Vagina (tissue), 2 donors: ENCODE measurements around the gene TTC28. TPM values are rescaled to one million over a fixed set of nuclear protein-coding genes. Genes with fewer than 3 reads are reported as not detected.
"Not testable (repeated sequence)": the region's sequence is repeated elsewhere in the genome, so short reads cannot be mapped to it uniquely, and the experiment has no call there.

Experiments used
- DNase-seq, 2 donors: peaks; one replicate each; pipeline ENCODE4 v3.0.0-alpha.2; 2017; ENCODE audit errors: extremely low spot score in 2 of 2
- H3K27ac ChIP-seq: fragments of 200-600 bp; sonication (generic); one replicate; pipeline ENCODE4 v1.5.1; 2019
- H3K27me3 ChIP-seq: fragments of 200-600 bp; sonication (generic); one replicate; pipeline ENCODE4 v1.5.1; 2019
- H3K36me3 ChIP-seq, 2 donors: fragments of 200-600 bp; sonication (generic); one replicate each; pipeline ENCODE4 v1.5.1; 2017 to 2019
- H3K4me1 ChIP-seq: fragments of 200-600 bp; sonication (generic); one replicate; pipeline ENCODE4 v1.5.1; 2019
- H3K4me3 ChIP-seq, 2 donors: fragments of 200-600 bp; sonication (generic); 1 replicate in 1 of 2; 2 replicates in 1 of 2; pipeline ENCODE4 v1.5.1; 2016 to 2019
- H3K9me3 ChIP-seq: fragments of 200-600 bp; sonication (generic); one replicate; pipeline ENCODE4 v1.5.1; 2019
- CTCF ChIP-seq, 3 experiments: fragments of 450-650 bp in 2 of 3; fragments of 200-600 bp in 1 of 3; sonication (generic) in 1 of 3; IDR thresholded peaks; one replicate each; pipeline ENCODE4 v1.5.1; 2017 to 2019; ENCODE audit warnings: antibody characterized with exemption in 3 of 3, mild to moderate bottlenecking in 2 of 3, moderate library complexity in 2 of 3
- POLR2A ChIP-seq, 2 donors: fragments of 450-650 bp; IDR thresholded peaks; one replicate each; pipeline ENCODE4 v1.6.1; 2017; ENCODE audit warnings: antibody characterized with exemption in 2 of 2, mild to moderate bottlenecking in 2 of 2, moderate library complexity in 2 of 2
- POLR2AphosphoS5 ChIP-seq, 2 donors: sonication (generic); formaldehyde crosslinking; IDR thresholded peaks; one replicate each; pipeline ENCODE4 v1.9.0; 2017; ENCODE audit warnings: antibody characterized with exemption in 2 of 2, mild to moderate bottlenecking in 2 of 2, low read depth in 1 of 2; ENCODE audit not compliant: insufficient read depth in 1 of 2
- intact Hi-C: fragments of 100-400 bp; cut with DNase I; formaldehyde crosslinking; loops from one replicate; pipeline ENCODE4 v1.15.1; 2023
- total RNA-seq: library from RNA; depleted of rRNA; stranded (reverse); fragments of >200 nt; gene quantifications from one replicate; pipeline ENCODE4 v1.2.3, GENCODE V29; 2016

The TTC28 gene
- total RNA-seq, 1 donor from 2014 or later = 41.7 TPM

- H3K27ac ChIP-seq = peak overlapping the region; percentile 54
- H3K36me3 ChIP-seq = no peaks in the 10 kb centered on the region
- DNase-seq = no peak
- no peaks in the 10 kb centered on the region for H3K27me3 ChIP-seq
- peaks cover 21% of the 10 kb centered on the region for H3K4me1 ChIP-seq
- H3K4me3 ChIP-seq = no peak overlapping the region
- H3K9me3 ChIP-seq = no peaks in the 10 kb centered on the region
- TF ChIP-seq POLR2A (IDR thresholded peaks at IDR 0.05) (no peak), CTCF (IDR thresholded peaks at IDR 0.05) (no peak), POLR2AphosphoS5 (IDR thresholded peaks at IDR 0.05; ENCODE audit: insufficient read depth in 1 of 2, low read depth in 1 of 2) (no peak)
- intact Hi-C loops = no loop called here
Measured at GRCh38 chr22:28710576-28711191, 31.0 kb upstream of the TTC28 start.

- H3K9me3 ChIP-seq = no peaks in the 10 kb centered on the region
- no peaks in the 10 kb centered on the region for H3K27me3 ChIP-seq
- no peak for DNase-seq
- H3K36me3 ChIP-seq = no peaks in the 10 kb centered on the region
- no peak overlapping the region for H3K4me3 ChIP-seq
- no peak for TF ChIP-seq POLR2AphosphoS5 (IDR thresholded peaks at IDR 0.05; ENCODE audit: insufficient read depth in 1 of 2, low read depth in 1 of 2)
- peaks cover 21% of the 10 kb centered on the region for H3K4me1 ChIP-seq
- intact Hi-C loops = no loop called here
- peak overlapping the region; percentile 54 for H3K27ac ChIP-seq
Measured at GRCh38 chr22:28710107-28710506, 30.5 kb upstream of the TTC28 start.

GRCh38 chr22:28706845-28707244 lies 27.2 kb upstream of the TTC28 start:
- Histone ChIP-seq H3K9me3 (no peaks in the 10 kb centered on the region), H3K27ac (no peak overlapping the region), H3K4me1 (peaks cover 16% of the 10 kb centered on the region), H3K36me3 (no peaks in the 10 kb centered on the region), H3K4me3 (no peak overlapping the region), H3K27me3 (no peaks in the 10 kb centered on the region)
- no peak for DNase-seq
- TF ChIP-seq POLR2AphosphoS5 (IDR thresholded peaks at IDR 0.05; ENCODE audit: insufficient read depth in 1 of 2, low read depth in 1 of 2) = no peak
- no peak for TF ChIP-seq CTCF (IDR thresholded peaks at IDR 0.05)
- no peak for TF ChIP-seq POLR2A (IDR thresholded peaks at IDR 0.05)
- intact Hi-C loops = no loop called here

- no peak for DNase-seq
- intact Hi-C loops = no loop called here
- no peaks in the 10 kb centered on the region for H3K27me3 ChIP-seq
Measured at GRCh38 chr22:28703436-28703835, 23.8 kb upstream of the TTC28 start.

GRCh38 chr22:28702891-28703290 lies 23.3 kb upstream of the TTC28 start:
- Histone ChIP-seq H3K36me3 (no peaks in the 10 kb centered on the region), H3K4me3 (no peak overlapping the region), H3K4me1 (no peaks in the 10 kb centered on the region), H3K27ac (no peak overlapping the region), H3K9me3 (no peaks in the 10 kb centered on the region), H3K27me3 (no peaks in the 10 kb centered on the region)
- TF ChIP-seq POLR2A (IDR thresholded peaks at IDR 0.05) = no peak
- no peak for TF ChIP-seq POLR2AphosphoS5 (IDR thresholded peaks at IDR 0.05; ENCODE audit: insufficient read depth in 1 of 2, low read depth in 1 of 2)
- no peak for TF ChIP-seq CTCF (IDR thresholded peaks at IDR 0.05)
- intact Hi-C loops = no loop called here
- no peak for DNase-seq

More at GRCh38 chr22:28703436-28703835, 23.8 kb upstream of the TTC28 start:
- H3K4me1 ChIP-seq = no peaks in the 10 kb centered on the region
- no peak for TF ChIP-seq CTCF (IDR thresholded peaks at IDR 0.05)
- no peak overlapping the region for H3K27ac ChIP-seq
- H3K4me3 ChIP-seq = no peak overlapping the region
- no peaks in the 10 kb centered on the region for H3K36me3 ChIP-seq
- H3K9me3 ChIP-seq = no peaks in the 10 kb centered on the region

DNA sequence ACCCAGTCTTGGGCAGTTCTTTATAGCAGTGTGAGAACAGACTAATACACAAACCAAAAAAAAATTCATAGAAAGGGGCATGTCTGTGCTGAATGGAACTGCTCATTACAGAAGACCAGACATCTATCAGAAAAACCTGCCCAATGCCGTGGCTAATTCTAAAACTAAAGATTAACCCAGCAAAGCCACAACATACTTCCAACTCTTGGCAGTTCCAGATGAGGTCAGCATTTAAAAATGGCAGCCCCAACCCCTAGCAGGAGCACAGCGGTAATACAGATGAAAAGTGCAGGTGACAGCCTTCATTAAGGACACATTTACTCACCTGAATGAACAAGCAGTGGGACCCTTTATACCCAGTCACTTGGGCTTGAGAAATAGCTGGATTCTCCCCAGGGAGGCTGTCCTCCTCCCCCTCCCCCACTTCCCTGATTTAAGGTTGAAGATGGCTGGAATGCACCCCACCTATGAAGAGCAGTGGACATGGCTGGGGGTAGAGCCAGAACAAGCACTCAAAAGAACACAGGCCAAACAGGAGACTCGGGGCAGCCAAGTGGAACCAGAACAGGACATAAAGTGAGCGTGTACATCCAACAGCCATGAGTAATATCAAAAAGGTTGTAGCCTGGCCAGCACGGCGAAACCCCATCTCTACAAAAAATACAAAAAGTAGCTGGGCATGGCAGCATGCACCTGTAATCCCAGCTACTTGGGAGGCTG lies 13.6 kb upstream of the TTC28 start:
- H3K36me3 ChIP-seq, intact Hi-C loops, H3K9me3 ChIP-seq, H3K27me3 ChIP-seq, DNase-seq, H3K4me1 ChIP-seq, H3K4me3 ChIP-seq, H3K27ac ChIP-seq: not testable (repeated sequence)

DNA sequence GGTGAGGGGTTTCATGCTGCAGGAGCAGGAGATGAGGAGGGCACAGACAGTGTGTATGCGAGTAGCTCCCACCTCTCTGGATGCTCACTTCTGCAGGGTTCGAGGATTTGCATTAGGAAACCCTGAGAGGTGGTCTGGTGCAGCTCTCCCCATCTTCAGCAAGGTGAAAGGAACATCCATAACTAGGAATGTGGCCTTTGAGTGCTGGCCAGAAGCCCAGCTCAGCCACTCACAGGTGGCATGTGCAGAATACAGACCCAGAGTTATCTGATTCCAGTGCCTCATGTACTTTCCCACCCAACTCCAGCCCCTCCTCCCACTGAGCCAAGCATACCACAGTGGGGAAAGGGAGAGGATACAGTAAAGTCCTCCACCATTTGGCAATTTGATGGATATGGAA lies 10.2 kb upstream of the TTC28 start:
- H3K27me3 ChIP-seq = not testable (repeated sequence)

DNA sequence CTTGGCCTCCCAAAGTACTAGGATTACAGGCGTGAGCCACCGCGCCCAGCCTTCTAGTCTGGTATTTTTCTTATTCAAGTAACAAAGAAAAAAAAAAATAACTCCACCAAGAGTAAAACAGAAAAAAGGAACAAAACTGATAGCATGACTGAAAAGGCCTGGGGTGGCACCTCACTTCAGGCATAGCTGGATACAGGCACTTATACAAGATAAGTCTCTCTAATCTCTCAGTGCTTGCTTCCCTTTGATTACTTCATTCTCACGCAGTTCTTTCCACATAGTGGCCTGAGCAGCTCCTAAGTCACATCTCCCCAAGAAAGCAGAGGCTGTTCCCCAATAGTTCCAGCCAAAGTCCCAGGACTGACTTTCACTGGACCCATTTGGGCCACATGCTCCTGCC lies 3.3 kb upstream of the TTC28 start:
- DNase-seq, H3K36me3 ChIP-seq, H3K27ac ChIP-seq, H3K9me3 ChIP-seq, intact Hi-C loops, H3K27me3 ChIP-seq, H3K4me3 ChIP-seq, H3K4me1 ChIP-seq: not testable (repeated sequence)

More for the DNA sequence above, 10.2 kb upstream of the TTC28 start:
- H3K4me1 ChIP-seq, H3K9me3 ChIP-seq, H3K27ac ChIP-seq, intact Hi-C loops, H3K36me3 ChIP-seq, DNase-seq, H3K4me3 ChIP-seq: not testable (repeated sequence)
